WTC11 (cell line): ENCODE data around the gene CTNND2. TPM values are rescaled to one million over a fixed set of nuclear protein-coding genes. Genes with fewer than 3 reads are reported as not detected.

Experiments used
- ATAC-seq: fragments of 200-7000 bp; cut with Tn5 transposase; 2 replicates; pipeline ENCODE4 v1.10.0; 2021; ENCODE audit warnings: mild to moderate bottlenecking, moderate library complexity
- CTCF ChIA-PET: fragments of 300-600 bp; sonication (Branson Sonifier 250); formaldehyde crosslinking; loops from one replicate; lab custom pipeline; 2021; ENCODE audit warnings: antibody characterized with exemption; lab: Charles Lee
- POLR2A ChIA-PET: fragments of 350-600 bp; sonication (Branson Sonifier 250); formaldehyde crosslinking; loops from one replicate; lab custom pipeline; 2021; ENCODE audit warnings: antibody characterized with exemption; lab: Charles Lee
- DNase-seq: peaks from one replicate; pipeline ENCODE4 v3.0.0; 2021; ENCODE audit warnings: low spot score
- H3K27ac Mint-ChIP-seq: 2 replicates; pipeline ENCODE4 v1.8.0; 2021; ENCODE audit warnings: mixed read lengths
- H3K27me3 Mint-ChIP-seq: 2 replicates; pipeline ENCODE4 v1.8.0; 2021; ENCODE audit warnings: low read depth, mild to moderate bottlenecking, moderate library complexity, mixed read lengths
- H3K36me3 Mint-ChIP-seq: 2 replicates; pipeline ENCODE4 v1.8.0; 2021; ENCODE audit warnings: mixed read lengths
- H3K4me1 Mint-ChIP-seq: 2 replicates; pipeline ENCODE4 v1.8.0; 2022; ENCODE audit warnings: mixed read lengths
- H3K4me3 Mint-ChIP-seq: 2 replicates; pipeline ENCODE4 v1.8.0; 2021; ENCODE audit warnings: mild to moderate bottlenecking, moderate library complexity, mixed read lengths
- H3K9me3 Mint-ChIP-seq: 2 replicates; pipeline ENCODE4 v1.8.0; 2021; ENCODE audit warnings: mixed read lengths
- ARID4B ChIP-seq: sonication (generic); formaldehyde crosslinking; IDR thresholded peaks from 2 replicates; pipeline ENCODE4 v1.8.0; 2023; ENCODE audit warnings: missing genetic modification reagents, mild to moderate bottlenecking, borderline replicate concordance
- ATF3 ChIP-seq: sonication (generic); formaldehyde crosslinking; conservative IDR thresholded peaks from 2 replicates; pipeline ENCODE4 v1.8.1; 2022; ENCODE audit warnings: mild to moderate bottlenecking, missing genetic modification reagents
- CDX4 ChIP-seq: fragments of 250-450 bp; sonication (Bioruptor Pico); IDR thresholded peaks from 2 replicates; pipeline ENCODE4 v1.9.0; 2021; ENCODE audit warnings: moderate library complexity, mild to moderate bottlenecking, inconsistent platforms, borderline replicate concordance
- CREB1 ChIP-seq: sonication (generic); formaldehyde crosslinking; IDR thresholded peaks from 2 replicates; pipeline ENCODE4 v1.8.0; 2023; ENCODE audit warnings: mild to moderate bottlenecking, missing genetic modification reagents
- ELF4 ChIP-seq: sonication (generic); formaldehyde crosslinking; IDR thresholded peaks from 2 replicates; pipeline ENCODE4 v1.8.1; 2022; ENCODE audit warnings: low read depth, mild to moderate bottlenecking, moderate library complexity, missing genetic modification reagents
- ERG ChIP-seq: fragments of 250-450 bp; sonication (Bioruptor Pico); IDR thresholded peaks from 2 replicates; pipeline ENCODE4 v1.8.0; 2021; ENCODE audit warnings: mild to moderate bottlenecking
- HMGA2 ChIP-seq: fragments of 250-450 bp; sonication (Bioruptor Pico); IDR thresholded peaks from 2 replicates; pipeline ENCODE4 v1.4.0; 2021; ENCODE audit warnings: mild to moderate bottlenecking, moderate library complexity
- HMGXB4 ChIP-seq: sonication (generic); formaldehyde crosslinking; IDR thresholded peaks from 2 replicates; pipeline ENCODE4 v1.8.1; 2023; ENCODE audit warnings: mild to moderate bottlenecking, moderate library complexity, missing genetic modification reagents
- JUN ChIP-seq: sonication (generic); formaldehyde crosslinking; IDR thresholded peaks from 2 replicates; pipeline ENCODE4 v1.8.0; 2023; ENCODE audit warnings: mild to moderate bottlenecking, missing genetic modification reagents
- KAT7 ChIP-seq: sonication (generic); formaldehyde crosslinking; IDR thresholded peaks from 2 replicates; pipeline ENCODE4 v1.8.1; 2023; ENCODE audit warnings: missing genetic modification reagents, mild to moderate bottlenecking, borderline replicate concordance
- NFE2L1 ChIP-seq: sonication (generic); formaldehyde crosslinking; IDR thresholded peaks from 2 replicates; pipeline ENCODE4 v1.8.1; 2023; ENCODE audit warnings: missing genetic modification reagents
- NR2C2 ChIP-seq: sonication (generic); formaldehyde crosslinking; IDR thresholded peaks from 2 replicates; pipeline ENCODE4 v1.8.0; 2022; ENCODE audit warnings: mild to moderate bottlenecking, missing genetic modification reagents
- RORB ChIP-seq: fragments of 250-450 bp; sonication (Bioruptor Pico); IDR thresholded peaks from 2 replicates; pipeline ENCODE4 v1.9.0; 2021; ENCODE audit warnings: mild to moderate bottlenecking
- TEAD4 ChIP-seq: sonication (generic); formaldehyde crosslinking; IDR thresholded peaks from 2 replicates; pipeline ENCODE4 v1.8.0; 2022; ENCODE audit warnings: mild to moderate bottlenecking, missing genetic modification reagents
- USF2 ChIP-seq: sonication (generic); formaldehyde crosslinking; IDR thresholded peaks from 2 replicates; pipeline ENCODE4 v1.8.1; 2023; ENCODE audit warnings: mild to moderate bottlenecking, missing genetic modification reagents, moderate library complexity
- ZNF423 ChIP-seq: fragments of 250-450 bp; sonication (Bioruptor Pico); IDR thresholded peaks from 2 replicates; pipeline ENCODE4 v2.1.2; 2022; ENCODE audit warnings: mild to moderate bottlenecking, moderate library complexity
- total RNA-seq: library from RNA; stranded (reverse); gene quantifications from 3 replicates; pipeline ENCODE4 v1.2.3, GENCODE V29; 2021
- TF ChIP-seq, protein P1 (sequence below): sonication (generic); formaldehyde crosslinking; IDR thresholded peaks from 2 replicates; pipeline ENCODE4 v1.8.0; 2022; ENCODE audit warnings: missing genetic modification reagents

The CTNND2 gene
- total RNA-seq, 1 experiment from 2014 or later = 11.9 TPM

- Mint-ChIP-seq H3K9me3 (no peaks in the 10 kb centered on the region), H3K36me3 (no peaks in the 10 kb centered on the region), H3K27ac (peak overlapping the region; percentile 14; the same call in 1 of the 2 replicates), H3K27me3 (no peaks in the 10 kb centered on the region), H3K4me1 (no peaks in the 10 kb centered on the region), H3K4me3 (no peak overlapping the region)
- no peak for TF ChIP-seq KAT7 (CRISPR knock-in tag)
- no peak for TF ChIP-seq ELF4 (CRISPR knock-in tag)
- TF ChIP-seq, protein P1, sequence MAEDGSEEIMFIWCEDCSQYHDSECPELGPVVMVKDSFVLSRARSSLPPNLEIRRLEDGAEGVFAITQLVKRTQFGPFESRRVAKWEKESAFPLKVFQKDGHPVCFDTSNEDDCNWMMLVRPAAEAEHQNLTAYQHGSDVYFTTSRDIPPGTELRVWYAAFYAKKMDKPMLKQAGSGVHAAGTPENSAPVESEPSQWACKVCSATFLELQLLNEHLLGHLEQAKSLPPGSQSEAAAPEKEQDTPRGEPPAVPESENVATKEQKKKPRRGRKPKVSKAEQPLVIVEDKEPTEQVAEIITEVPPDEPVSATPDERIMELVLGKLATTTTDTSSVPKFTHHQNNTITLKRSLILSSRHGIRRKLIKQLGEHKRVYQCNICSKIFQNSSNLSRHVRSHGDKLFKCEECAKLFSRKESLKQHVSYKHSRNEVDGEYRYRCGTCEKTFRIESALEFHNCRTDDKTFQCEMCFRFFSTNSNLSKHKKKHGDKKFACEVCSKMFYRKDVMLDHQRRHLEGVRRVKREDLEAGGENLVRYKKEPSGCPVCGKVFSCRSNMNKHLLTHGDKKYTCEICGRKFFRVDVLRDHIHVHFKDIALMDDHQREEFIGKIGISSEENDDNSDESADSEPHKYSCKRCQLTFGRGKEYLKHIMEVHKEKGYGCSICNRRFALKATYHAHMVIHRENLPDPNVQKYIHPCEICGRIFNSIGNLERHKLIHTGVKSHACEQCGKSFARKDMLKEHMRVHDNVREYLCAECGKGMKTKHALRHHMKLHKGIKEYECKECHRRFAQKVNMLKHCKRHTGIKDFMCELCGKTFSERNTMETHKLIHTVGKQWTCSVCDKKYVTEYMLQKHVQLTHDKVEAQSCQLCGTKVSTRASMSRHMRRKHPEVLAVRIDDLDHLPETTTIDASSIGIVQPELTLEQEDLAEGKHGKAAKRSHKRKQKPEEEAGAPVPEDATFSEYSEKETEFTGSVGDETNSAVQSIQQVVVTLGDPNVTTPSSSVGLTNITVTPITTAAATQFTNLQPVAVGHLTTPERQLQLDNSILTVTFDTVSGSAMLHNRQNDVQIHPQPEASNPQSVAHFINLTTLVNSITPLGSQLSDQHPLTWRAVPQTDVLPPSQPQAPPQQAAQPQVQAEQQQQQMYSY (CRISPR knock-in tag) = no peak
- TF ChIP-seq RORB (CRISPR knock-in tag) = no peak
- TF ChIP-seq ERG (CRISPR knock-in tag) = no peak
- no peak for TF ChIP-seq USF2 (CRISPR knock-in tag)
- TF ChIP-seq CDX4 (CRISPR knock-in tag) = no peak
- no peak for TF ChIP-seq NR2C2
- TF ChIP-seq HMGA2 = no peak
- TF ChIP-seq TEAD4 (CRISPR knock-in tag) = no peak
- no peak for TF ChIP-seq JUN (CRISPR knock-in tag)
- no peak for TF ChIP-seq CREB1
- no peak for TF ChIP-seq NFE2L1 (CRISPR knock-in tag)
- TF ChIP-seq ARID4B (CRISPR knock-in tag) = no peak
- TF ChIP-seq HMGXB4 (CRISPR knock-in tag) = no peak
- TF ChIP-seq ATF3 = no peak
- no peak for TF ChIP-seq ZNF423 (CRISPR knock-in tag)
- no peak for ATAC-seq
- DNase-seq = no peak
- POLR2A ChIA-PET = no interaction called here
- CTCF ChIA-PET = no interaction called here
Observed at GRCh38 chr5:11429254-11429653, 475.0 kb downstream of the CTNND2 start.
